Stimulated activated effector memory CD8-positive, alpha-beta T cell treated with anti-CD3 and anti-CD28 coated beads, Interleukin-12 subunit alpha, Interleukin-12 subunit beta, amount 100 ng/mL, for 72 hours (primary cell): Measurements from ENCODE around the gene C16orf87.
A peak's percentile ranks its signal among the peaks of the same experiment; 100 is the strongest.
"Not testable (repeated sequence)": the region's sequence is repeated elsewhere in the genome, so short reads cannot be mapped to it uniquely, and the experiment has no call there.

Experiments used
- ATAC-seq: fragments of 150-1000 bp; cut with Tn5 transposase; 2 replicates; pipeline ENCODE4 v1.10.0; 2021
- DNase-seq, 2 donors: peaks; one replicate each; pipeline ENCODE4 v3.0.0; 2021 to 2022; ENCODE audit warnings: low spot score in 2 of 2
- H3K27ac Mint-ChIP-seq: one replicate; pipeline ENCODE4 v1.8.0; 2022; ENCODE audit warnings: mild to moderate bottlenecking, mixed read lengths
- H3K36me3 Mint-ChIP-seq: one replicate; pipeline ENCODE4 v1.8.0; 2022; ENCODE audit warnings: mild to moderate bottlenecking, mixed read lengths
- H3K4me1 Mint-ChIP-seq: one replicate; pipeline ENCODE4 v1.8.0; 2022; ENCODE audit warnings: mixed read lengths
- H3K4me3 Mint-ChIP-seq: one replicate; pipeline ENCODE4 v1.8.0; 2022; ENCODE audit warnings: mild to moderate bottlenecking, mixed read lengths
- H3K9me3 Mint-ChIP-seq: one replicate; pipeline ENCODE4 v1.8.0; 2022; ENCODE audit warnings: mixed read lengths

Gene C16orf87, protein sequence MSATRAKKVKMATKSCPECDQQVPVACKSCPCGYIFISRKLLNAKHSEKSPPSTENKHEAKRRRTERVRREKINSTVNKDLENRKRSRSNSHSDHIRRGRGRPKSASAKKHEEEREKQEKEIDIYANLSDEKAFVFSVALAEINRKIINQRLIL

DNA sequence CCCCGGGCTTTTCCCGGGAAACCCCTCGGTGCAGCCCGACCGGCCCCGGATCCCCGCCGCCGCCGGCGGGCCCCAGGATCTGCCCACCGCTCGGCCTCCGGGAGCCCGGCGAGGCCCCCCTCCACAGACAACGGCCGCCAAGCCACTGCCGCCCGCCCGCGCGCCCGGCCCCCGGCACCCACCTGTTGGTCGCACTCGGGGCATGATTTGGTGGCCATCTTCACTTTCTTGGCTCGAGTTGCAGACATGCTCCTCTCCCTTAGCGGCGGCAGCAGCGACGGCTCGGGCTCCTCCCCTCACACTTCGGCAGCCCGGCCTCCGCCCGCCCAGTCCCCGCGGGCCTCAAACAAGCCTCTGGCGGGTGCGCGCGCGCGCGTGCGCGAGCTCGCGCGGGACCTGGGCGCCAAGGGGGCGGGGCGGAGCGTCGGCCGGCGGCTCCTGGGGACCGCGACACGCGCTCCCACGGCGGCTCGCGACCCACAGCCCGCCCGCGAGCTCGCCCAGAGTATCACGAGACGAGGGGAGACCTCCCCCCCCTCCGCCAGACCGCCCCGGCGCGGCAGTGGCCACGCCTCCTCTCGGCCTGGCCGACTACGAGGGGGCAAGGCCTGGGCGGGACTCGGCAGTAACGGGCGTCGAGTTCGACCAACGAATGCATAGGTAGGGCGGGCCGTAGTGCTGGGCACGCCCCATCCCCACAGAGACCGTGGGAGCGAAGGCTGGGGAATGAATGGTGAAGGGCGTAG, at the start of gene C16orf87:
C16orf87 (minus strand) TSS at position 279 of the 746 bp plus-strand sequence; CDS start at position 248, 31 bp downstream.
- Mint-ChIP-seq H3K4me1 (peaks cover 21% of the 10 kb centered on the region), H3K36me3 (peaks cover 40% of the 10 kb centered on the region), H3K4me3 (peak within 1 kb of the TSS; percentile 88), H3K27ac (peak within 1 kb of the TSS; percentile 98), H3K9me3 (no peaks in the 10 kb centered on the region)
- DNase-seq: peak; percentile 87 to 96
- peak; percentile 97 for ATAC-seq

DNA sequence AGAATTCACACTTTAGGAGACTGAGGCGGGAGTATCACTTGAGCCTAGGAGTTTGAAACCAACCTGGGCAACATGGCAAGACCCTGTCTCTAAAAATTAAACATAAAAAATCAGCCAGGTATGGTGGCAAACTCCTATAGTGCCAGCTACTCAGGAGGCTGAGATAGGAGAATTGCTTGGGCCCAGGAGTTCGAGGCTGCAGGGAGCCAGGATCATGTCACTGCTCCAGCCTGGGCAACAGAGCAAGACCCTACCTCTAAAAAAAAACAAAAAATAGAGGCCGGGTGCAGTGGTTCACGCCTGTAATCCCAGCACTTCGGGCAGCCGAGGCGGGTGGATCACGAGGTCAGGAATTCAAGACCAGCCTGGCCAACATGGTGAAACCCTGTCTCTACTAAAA, 44.3 kb upstream of the C16orf87 start:
- H3K4me1 Mint-ChIP-seq: no peaks in the 10 kb centered on the region
- no peaks in the 10 kb centered on the region for H3K9me3 Mint-ChIP-seq
- no peak overlapping the region for H3K4me3 Mint-ChIP-seq
- ATAC-seq: no peak
- no peak overlapping the region for H3K27ac Mint-ChIP-seq
- H3K36me3 Mint-ChIP-seq: no peaks in the 10 kb centered on the region
- no peak for DNase-seq

DNA sequence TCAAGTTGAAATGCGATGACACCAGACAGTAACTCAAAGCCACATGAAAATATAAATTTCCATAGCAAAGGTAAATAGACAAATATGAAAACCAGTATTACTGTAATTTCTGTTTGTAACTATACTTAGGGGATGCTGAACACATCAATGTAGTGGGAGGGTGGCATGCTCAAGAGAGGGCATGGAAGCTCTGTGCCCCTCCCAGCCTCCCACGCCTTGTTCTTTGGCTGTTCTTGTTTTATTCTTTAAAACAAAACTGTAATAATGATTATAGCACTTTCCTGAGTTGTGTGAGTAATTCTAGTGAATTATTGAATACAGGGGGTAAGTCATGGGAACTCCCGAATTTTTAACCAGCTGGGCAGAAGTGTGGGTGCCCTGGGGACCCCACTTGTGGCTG, 42.2 kb upstream of the C16orf87 start:
- DNase-seq (no peak), ATAC-seq (no peak)
- no peaks in the 10 kb centered on the region for H3K4me1 Mint-ChIP-seq
- no peaks in the 10 kb centered on the region for H3K9me3 Mint-ChIP-seq
- H3K4me3 Mint-ChIP-seq: no peak overlapping the region
- no peaks in the 10 kb centered on the region for H3K36me3 Mint-ChIP-seq
- H3K27ac Mint-ChIP-seq: no peak overlapping the region

DNA sequence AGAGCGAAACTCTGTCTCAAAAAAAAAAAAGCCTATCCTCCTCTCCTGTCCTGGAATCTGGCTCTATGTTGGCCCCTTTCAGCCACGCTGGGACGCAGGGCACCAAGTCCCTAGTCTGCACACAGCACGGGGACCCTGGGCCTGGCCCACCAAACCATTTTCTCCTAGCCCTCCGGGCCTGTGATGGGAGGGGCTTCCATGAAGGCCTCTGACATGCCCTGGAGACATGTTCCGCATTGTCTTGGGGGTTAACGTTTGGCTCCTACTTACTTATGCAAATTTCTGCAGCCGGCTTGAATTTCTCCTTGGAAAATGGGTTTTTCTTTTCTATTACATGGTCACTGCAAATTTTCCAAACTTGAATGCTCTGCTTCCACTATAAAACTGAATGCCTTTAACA, 40.6 kb upstream of the C16orf87 start:
- no peak for ATAC-seq
- no peaks in the 10 kb centered on the region for H3K36me3 Mint-ChIP-seq
- no peak for DNase-seq
- no peaks in the 10 kb centered on the region for H3K4me1 Mint-ChIP-seq
- H3K9me3 Mint-ChIP-seq: peaks cover 3% of the 10 kb centered on the region
- no peak overlapping the region for H3K27ac Mint-ChIP-seq
- no peak overlapping the region for H3K4me3 Mint-ChIP-seq

DNA sequence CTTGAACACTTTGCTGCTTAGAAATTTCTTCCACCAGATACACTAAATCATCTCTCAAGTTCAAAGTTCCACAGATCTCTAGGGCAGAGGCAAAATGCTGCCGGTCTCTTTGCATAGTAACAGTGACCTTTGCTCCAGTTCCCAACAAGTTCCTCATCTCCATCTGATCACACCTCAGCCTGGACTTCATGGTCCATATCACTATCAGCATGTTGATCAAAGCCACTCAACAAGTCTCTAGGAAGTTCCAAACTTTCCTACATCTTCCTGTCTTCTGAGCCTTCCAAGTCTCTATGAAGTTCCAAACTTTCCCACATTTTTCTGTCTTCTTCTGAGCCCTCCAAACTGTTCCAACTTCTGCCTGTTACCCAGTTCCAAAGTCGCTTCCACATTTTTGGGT, 37.9 kb upstream of the C16orf87 start:
- H3K27ac Mint-ChIP-seq, H3K4me1 Mint-ChIP-seq, H3K36me3 Mint-ChIP-seq, ATAC-seq, H3K9me3 Mint-ChIP-seq, DNase-seq, H3K4me3 Mint-ChIP-seq: not testable (repeated sequence)

DNA sequence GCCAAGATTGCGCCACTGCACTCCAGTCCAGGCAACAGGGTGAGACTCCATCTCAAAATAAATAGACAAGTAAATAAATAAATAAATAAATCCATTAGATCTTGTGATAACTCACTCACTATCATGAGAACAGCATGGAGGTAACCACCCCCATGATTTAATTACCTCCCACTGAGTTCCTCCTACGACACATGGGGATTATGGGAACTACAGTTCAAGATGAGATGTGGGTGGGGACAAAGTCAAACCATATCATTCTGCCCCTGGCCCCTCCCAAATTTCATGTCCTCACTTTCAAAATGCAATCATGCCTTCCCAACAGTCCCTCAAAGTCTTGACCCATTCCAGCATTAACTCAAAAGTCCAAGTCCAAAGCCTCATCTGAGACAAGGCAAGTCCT, 36.5 kb upstream of the C16orf87 start:
- H3K9me3 Mint-ChIP-seq, DNase-seq, H3K27ac Mint-ChIP-seq, H3K4me3 Mint-ChIP-seq, H3K36me3 Mint-ChIP-seq, ATAC-seq: not testable (repeated sequence)
- H3K4me1 Mint-ChIP-seq: peaks cover 22% of the 10 kb centered on the region

DNA sequence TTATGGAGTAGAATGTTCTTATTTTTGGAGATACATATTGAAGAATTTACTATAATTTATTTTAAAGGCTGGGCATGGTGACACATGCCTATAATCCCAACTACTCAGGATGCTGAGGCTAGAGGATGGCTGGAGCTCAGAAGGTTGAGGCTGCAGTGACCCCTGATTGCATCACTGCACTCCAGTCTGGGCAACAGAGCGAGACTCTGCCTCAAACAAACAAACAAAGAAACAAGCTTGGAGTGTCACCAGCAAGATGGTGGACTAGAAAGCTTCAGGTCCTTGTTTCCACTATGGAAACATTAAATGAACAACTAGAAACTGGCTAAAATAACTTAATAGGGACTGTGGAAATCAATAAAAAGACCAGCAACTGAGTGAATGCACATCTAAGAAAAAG, 35.3 kb upstream of the C16orf87 start:
- no peaks in the 10 kb centered on the region for H3K36me3 Mint-ChIP-seq
- H3K9me3 Mint-ChIP-seq: peaks cover 3% of the 10 kb centered on the region
- DNase-seq (no peak), ATAC-seq (no peak)
- H3K4me1 Mint-ChIP-seq: peaks cover 31% of the 10 kb centered on the region
- no peak overlapping the region for H3K4me3 Mint-ChIP-seq
- no peak overlapping the region for H3K27ac Mint-ChIP-seq

DNA sequence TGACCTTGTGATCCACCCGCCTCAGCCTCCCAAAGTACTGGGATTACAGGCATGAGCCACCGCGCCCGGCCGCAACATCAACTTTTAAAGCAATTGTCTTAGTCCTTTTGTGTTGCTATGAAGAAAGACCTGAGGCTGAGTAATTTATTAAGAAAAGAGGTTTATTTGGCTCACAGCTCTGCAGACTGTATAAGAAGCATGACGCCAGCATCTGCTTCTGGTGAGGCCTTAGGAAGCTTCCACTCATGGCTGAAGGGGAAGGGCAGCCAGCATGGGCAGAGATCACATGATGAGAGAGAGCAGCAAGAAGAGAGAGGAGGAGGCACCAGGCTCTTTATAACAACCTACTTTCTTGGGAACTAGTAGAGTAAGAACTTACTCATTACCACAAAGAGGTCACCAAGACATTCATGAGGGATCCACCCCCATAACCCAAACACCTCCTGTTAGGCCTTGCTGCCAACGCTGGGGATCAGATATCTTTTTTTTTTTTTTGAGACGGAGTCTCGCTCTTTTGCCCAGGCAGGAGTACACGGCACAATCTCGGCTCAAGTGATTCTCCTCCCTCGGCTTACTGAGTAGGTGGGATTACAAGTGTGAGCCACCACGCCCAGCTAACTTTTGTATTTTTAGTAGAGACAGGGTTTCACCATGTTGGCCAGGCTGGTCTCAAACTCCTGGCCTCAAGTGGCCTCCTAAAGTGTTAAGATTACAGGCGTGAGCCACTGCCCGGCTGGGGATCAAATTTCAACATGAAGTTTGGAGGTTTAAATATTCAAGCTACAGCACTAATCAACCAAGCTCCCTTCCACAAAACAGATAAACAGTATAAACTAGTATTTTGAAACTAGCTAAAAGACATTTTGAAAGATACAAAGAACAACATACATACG, 31.8 kb upstream of the C16orf87 start:
- H3K27ac Mint-ChIP-seq: no peak overlapping the region
- H3K9me3 Mint-ChIP-seq: peaks cover 3% of the 10 kb centered on the region
- H3K36me3 Mint-ChIP-seq: no peaks in the 10 kb centered on the region
- ATAC-seq (peak; percentile 90), DNase-seq (no peak)
- H3K4me1 Mint-ChIP-seq: peaks cover 44% of the 10 kb centered on the region
- H3K4me3 Mint-ChIP-seq: no peak overlapping the region

DNA sequence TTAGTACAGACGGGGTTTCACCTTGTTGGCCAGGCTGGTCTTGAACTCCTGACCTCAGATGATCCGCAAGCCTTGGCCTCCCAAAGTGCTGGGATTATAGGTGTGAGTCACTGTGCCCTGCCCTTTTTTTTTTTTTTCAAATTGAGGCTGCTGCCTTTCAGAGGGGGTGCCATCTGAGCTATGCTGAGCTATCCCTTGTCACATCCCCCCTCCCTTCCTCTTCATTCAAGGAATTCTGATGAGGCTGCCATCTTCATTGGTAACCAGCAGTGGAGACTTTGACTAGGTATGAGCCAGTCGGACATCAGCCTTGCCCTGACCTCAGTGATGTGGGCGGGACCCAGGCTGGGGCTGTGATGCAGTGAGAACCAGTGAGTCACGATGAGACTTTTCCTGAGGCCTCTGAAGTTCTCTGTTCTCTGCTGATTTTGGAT, 28.8 kb upstream of the C16orf87 start:
- peaks cover 44% of the 10 kb centered on the region for H3K4me1 Mint-ChIP-seq
- H3K36me3 Mint-ChIP-seq: no peaks in the 10 kb centered on the region
- ATAC-seq: peak; percentile 89
- peak in 1 of 2 donors; percentile 15 for DNase-seq
- peak overlapping the region; percentile 8 for H3K4me3 Mint-ChIP-seq
- H3K9me3 Mint-ChIP-seq: no peaks in the 10 kb centered on the region
- H3K27ac Mint-ChIP-seq: no peak overlapping the region

DNA sequence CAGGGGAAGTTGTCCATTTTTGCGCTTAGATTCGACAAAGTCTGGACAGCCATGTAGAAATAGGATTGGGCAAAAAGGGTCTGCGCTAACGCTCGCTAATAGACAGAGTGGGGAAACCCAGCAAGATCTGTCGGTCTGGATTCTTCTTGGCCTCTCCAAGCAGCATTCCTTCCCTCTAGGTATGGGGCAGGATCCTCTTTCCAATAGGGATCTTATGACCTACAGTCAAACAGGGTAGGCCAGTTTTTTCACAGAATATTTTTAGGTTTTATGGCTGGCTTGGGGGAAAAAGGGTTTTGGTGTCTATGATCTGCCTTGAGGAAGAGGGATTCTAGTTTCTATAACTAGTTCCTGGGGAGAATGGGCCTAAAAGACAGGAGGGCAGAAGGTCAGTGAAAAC, 27.2 kb upstream of the C16orf87 start:
- DNase-seq: no peak
- no peak for ATAC-seq
- Mint-ChIP-seq H3K36me3 (no peaks in the 10 kb centered on the region), H3K4me3 (no peak overlapping the region), H3K4me1 (peaks cover 29% of the 10 kb centered on the region), H3K27ac (no peak overlapping the region), H3K9me3 (no peaks in the 10 kb centered on the region)

DNA sequence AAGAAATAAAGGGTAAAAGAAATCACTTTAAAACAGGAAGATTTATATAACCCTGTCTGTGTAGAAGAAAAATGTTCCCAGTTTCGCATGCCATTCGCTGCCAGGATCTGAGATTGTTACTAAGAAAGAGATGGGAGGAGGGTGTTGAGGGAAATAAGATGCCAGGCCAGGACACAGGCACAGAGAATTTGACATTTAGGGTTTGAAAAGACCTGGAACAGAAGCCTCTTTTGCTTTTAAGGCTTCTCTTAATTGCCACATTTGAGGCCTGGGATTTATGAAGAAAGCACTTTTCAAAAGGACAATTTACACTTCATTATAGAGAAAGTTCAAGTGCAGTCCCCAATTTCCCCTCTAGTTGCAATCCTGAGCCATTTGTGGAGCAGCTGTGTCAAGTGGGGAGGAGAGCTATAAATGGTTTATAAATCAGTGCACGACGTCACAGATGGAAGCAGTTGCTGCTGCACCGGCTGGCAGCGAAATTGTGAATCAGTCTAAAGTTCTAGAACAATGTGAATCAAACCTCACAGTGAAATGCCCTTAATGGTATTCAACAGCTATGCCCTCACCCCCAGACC, 26.5 kb upstream of the C16orf87 start:
- peaks cover 22% of the 10 kb centered on the region for H3K4me1 Mint-ChIP-seq
- no peak for DNase-seq
- H3K36me3 Mint-ChIP-seq: no peaks in the 10 kb centered on the region
- H3K9me3 Mint-ChIP-seq: no peaks in the 10 kb centered on the region
- no peak overlapping the region for H3K27ac Mint-ChIP-seq
- no peak for ATAC-seq
- H3K4me3 Mint-ChIP-seq: no peak overlapping the region

DNA sequence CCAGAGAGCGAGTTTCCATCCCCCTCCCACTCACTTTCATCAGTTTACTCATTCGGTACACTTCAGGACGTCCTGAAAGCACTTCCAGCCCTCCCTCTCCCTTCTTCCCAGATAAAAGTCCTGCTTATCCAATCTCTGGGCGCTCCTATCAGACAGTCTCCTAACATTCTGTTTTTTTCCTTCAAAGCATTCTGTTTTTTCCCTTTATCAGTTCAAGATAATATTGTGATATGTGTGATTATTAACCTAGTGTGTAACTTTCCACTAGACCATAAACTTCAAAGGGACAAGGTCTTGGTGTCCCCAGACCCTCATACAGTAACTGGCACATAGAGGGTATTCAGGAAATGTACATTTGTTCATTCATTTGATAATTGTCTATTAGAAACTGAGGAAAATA, 24.4 kb upstream of the C16orf87 start:
- peaks cover 8% of the 10 kb centered on the region for H3K4me1 Mint-ChIP-seq
- H3K27ac Mint-ChIP-seq: peak overlapping the region; percentile 37
- DNase-seq (no peak), ATAC-seq (no peak)
- H3K36me3 Mint-ChIP-seq: no peaks in the 10 kb centered on the region
- H3K4me3 Mint-ChIP-seq: no peak overlapping the region
- no peaks in the 10 kb centered on the region for H3K9me3 Mint-ChIP-seq

DNA sequence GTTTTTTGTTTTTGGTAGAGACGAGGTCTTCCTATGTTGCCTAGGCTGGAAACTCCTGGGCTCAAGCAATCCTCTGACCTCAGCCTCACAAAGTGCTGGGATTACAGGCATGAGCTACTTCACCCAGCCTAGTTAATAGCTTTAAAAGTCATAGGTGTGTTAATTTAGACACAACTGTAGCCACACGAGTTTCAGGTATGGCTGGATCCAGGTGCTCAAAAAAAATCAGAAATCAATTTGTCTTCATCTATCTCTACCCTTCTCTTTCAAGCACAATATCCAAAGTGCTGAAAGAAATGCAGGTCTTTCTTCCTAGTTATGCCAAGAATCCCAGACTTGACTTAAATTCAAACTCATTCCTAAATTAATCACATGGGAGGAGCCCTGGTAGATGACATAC, 23.9 kb upstream of the C16orf87 start:
- Mint-ChIP-seq H3K27ac (peak overlapping the region; percentile 37), H3K4me3 (no peak overlapping the region), H3K4me1 (peaks cover 3% of the 10 kb centered on the region), H3K36me3 (no peaks in the 10 kb centered on the region), H3K9me3 (no peaks in the 10 kb centered on the region)
- DNase-seq (no peak), ATAC-seq (no peak)

DNA sequence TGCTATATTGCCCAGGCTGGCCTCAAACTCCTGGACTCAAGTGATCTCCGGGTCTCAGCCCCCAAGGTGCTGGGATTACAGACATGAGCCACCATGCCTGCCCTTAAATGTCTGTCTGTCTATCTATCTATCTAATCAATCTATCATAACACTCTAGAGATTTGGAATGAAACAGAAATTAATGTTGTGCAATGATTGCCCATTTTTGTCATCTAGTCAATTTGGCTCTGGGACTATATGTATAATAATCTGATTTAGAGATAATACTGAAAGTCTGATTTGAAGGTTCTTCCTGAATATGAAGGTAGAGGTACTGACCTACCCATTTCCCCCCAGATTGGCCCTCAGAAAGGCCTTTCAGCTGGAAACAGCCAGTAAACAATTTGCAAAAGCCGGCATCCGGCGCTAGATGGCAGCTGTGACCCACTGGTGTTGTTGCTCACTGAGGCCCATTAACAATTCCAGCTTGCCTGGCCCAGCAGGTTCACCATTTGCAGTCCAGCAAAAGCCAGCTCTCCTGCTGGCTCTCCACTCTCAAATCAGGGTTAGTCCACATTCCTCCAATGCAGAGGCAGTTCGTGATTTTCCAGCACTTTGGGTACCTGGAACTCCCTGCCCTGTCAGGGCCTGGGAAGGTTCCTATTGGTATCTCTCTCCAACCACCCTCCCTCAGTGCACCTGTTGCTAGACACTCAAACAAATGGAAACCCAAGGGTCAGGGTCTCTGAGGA, 22.9 kb upstream of the C16orf87 start:
- DNase-seq (peak; percentile 50 to 70), ATAC-seq (peak; percentile 69)
- no peaks in the 10 kb centered on the region for H3K36me3 Mint-ChIP-seq
- no peaks in the 10 kb centered on the region for H3K4me1 Mint-ChIP-seq
- H3K4me3 Mint-ChIP-seq: no peak overlapping the region
- H3K27ac Mint-ChIP-seq: no peak overlapping the region
- H3K9me3 Mint-ChIP-seq: no peaks in the 10 kb centered on the region

DNA sequence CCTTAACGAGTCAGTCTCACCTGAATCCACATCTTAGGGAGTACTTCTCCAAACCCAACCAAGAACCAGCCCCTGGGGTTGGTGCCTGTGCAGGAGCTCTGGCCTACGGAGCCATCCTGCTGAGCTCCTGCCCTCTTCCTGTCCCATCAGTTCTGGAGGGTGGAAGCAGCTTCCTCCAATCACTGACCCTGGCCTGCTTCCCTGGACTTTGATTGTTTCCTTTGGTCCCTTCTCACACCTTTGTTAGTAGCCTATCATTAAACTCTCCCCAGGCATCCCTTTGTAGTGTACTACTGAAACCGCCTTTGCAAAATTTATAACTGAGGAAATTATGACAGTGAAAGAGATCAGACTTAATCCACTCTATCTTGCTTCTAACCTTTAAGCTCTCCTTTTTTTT, 21.1 kb upstream of the C16orf87 start:
- ATAC-seq: no peak
- no peaks in the 10 kb centered on the region for H3K9me3 Mint-ChIP-seq
- H3K27ac Mint-ChIP-seq: no peak overlapping the region
- H3K36me3 Mint-ChIP-seq: no peaks in the 10 kb centered on the region
- H3K4me1 Mint-ChIP-seq: no peaks in the 10 kb centered on the region
- no peak overlapping the region for H3K4me3 Mint-ChIP-seq
- no peak for DNase-seq
